ENCODE data around the gene IFIT3. TPM values are rescaled to one million over a fixed set of nuclear protein-coding genes. Genes with fewer than 3 reads are reported as not detected.

Gene IFIT3
- total RNA-seq, 1 experiment from 2014 or later: 0.55 TPM

- Mint-ChIP-seq H3K4me1 (peaks cover 12 to 15% of the 10 kb centered on the region in 2 experiments; a peak in 3 of 4 replicates), H3K27ac (no peak overlapping the region), H3K36me3 (ENCODE audit: insufficient read depth in 1 of 3, low read depth in 3 of 3) (no peaks in the 10 kb centered on the region), H3K27me3 (ENCODE audit: low read depth) (no peaks in the 10 kb centered on the region), H3K4me3 (no peak overlapping the region), H3K9me3 (no peaks in the 10 kb centered on the region)
- Histone ChIP-seq H3K27ac (ENCODE audit: insufficient read length, low read depth, low read length) (no peak overlapping the region), H4K5ac (ENCODE audit: insufficient read length, low read depth, low read length) (no peak overlapping the region), H3K18ac (ENCODE audit: insufficient read length, low read depth, low read length) (no peak overlapping the region), H3K23ac (ENCODE audit: insufficient read length, low read depth, low read length) (no peak overlapping the region), H4K8ac (replicated peaks; ENCODE audit: insufficient read length, low read depth, low read length) (no peak overlapping the region), H3K27me3 (ENCODE audit: insufficient read depth, low read length) (no peaks in the 10 kb centered on the region), H2AK5ac (ENCODE audit: insufficient read length, low read length) (no peak overlapping the region), H3K23me2 (ENCODE audit: insufficient read length, low read depth, low read length, poor library complexity, severe bottlenecking) (no peaks in the 10 kb centered on the region), H2BK20ac (ENCODE audit: low read depth, low read length, poor library complexity, severe bottlenecking) (no peak overlapping the region), H4K91ac (ENCODE audit: insufficient read length, low read depth, low read length) (no peak overlapping the region), H3K4ac (ENCODE audit: low read depth, low read length) (no peak overlapping the region), H3K4me2 (ENCODE audit: insufficient read depth, insufficient read length, low read length) (no peak overlapping the region), H3K9ac (ENCODE audit: extremely low read depth, insufficient read length, low read length) (no peak overlapping the region), H3K4me1 (ENCODE audit: insufficient read depth, low read length) (no peaks in the 10 kb centered on the region), H3K79me2 (ENCODE audit: insufficient read depth, low read length) (no peaks in the 10 kb centered on the region), H3K14ac (ENCODE audit: insufficient read depth, low read length) (no peak overlapping the region), H3K9me3 (ENCODE audit: control insufficient read depth, low read depth, low read length) (no peaks in the 10 kb centered on the region), H3K56ac (ENCODE audit: insufficient read length, low read depth, low read length) (no peak overlapping the region), H2AFZ (ENCODE audit: low read length) (no peak overlapping the region), H2BK15ac (ENCODE audit: low read depth, low read length) (no peak overlapping the region), H2BK120ac (ENCODE audit: low read depth, low read length, poor library complexity, severe bottlenecking) (no peak overlapping the region), H3K79me1 (ENCODE audit: insufficient read depth, low read depth, low read length, poor library complexity, severe bottlenecking) (no peaks in the 10 kb centered on the region), H3T11ph (ENCODE audit: low read length) (peak overlapping the region; percentile 19), H2BK5ac (ENCODE audit: insufficient read length, low read length) (no peak overlapping the region), H2BK12ac (ENCODE audit: insufficient read length, low read depth, low read length) (no peak overlapping the region), H4K20me1 (ENCODE audit: control insufficient read depth, insufficient read depth, insufficient read length) (no peaks in the 10 kb centered on the region)
- WGBS (ENCODE audit: extremely low coverage, insufficient read length, low lambda C conversion rate): no CpG with 5 or more reads among the region's 1 CpG
- TF ChIP-seq CTCF (conservative IDR thresholded peaks at IDR 0.05): no peak
- DNase-seq: no peak
Observed at GRCh38 chr10:89278034-89278535, 49.7 kb upstream of the IFIT3 start.

Measured in H9 (cell line).